Sigmoid colon (tissue), 4 donors: ENCODE results near the gene GIGYF2.

Experiments used
- POLR2A ChIP-seq, 2 donors: fragments of 450-650 bp; IDR thresholded peaks; one replicate each; pipeline ENCODE4 v1.6.1; 2016; ENCODE audit warnings: antibody characterized with exemption in 2 of 2, mild to moderate bottlenecking in 2 of 2, moderate library complexity in 2 of 2
- POLR2AphosphoS5 ChIP-seq, 4 donors: sonication (generic); formaldehyde crosslinking; IDR thresholded peaks; one replicate each; pipeline ENCODE4 v1.6.1; 2017; ENCODE audit warnings: antibody characterized with exemption in 4 of 4
- TF ChIP-seq, protein P1 (sequence below), 4 experiments: fragments of 450-650 bp in 3 of 4; fragments of 200-600 bp in 1 of 4; IDR thresholded peaks; one replicate each; pipeline ENCODE4 v1.5.1; 2016 to 2019; ENCODE audit warnings: antibody characterized with exemption in 4 of 4, mild to moderate bottlenecking in 3 of 4, moderate library complexity in 2 of 4

DNA sequence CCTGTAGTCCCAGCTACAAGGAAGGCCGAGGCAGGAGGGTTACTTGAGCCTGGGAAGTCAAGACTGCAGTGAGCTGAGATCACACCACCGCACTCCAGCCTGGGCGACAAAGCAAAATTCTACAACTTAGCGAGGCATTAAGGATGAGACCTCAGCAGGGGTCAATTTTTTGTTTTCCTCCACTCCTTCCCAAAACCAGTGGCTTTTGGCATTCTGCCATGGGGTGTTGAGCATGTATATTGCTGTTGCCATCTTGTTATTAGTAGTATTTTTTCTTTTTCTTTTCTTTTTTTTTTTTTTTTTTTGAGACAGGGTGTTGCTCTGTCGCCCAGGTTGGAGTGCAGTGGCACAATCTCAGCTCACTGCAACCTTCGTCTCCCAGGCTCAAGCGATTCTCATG is 8.9 kb upstream of the GIGYF2 start:
- TF ChIP-seq, protein P1, sequence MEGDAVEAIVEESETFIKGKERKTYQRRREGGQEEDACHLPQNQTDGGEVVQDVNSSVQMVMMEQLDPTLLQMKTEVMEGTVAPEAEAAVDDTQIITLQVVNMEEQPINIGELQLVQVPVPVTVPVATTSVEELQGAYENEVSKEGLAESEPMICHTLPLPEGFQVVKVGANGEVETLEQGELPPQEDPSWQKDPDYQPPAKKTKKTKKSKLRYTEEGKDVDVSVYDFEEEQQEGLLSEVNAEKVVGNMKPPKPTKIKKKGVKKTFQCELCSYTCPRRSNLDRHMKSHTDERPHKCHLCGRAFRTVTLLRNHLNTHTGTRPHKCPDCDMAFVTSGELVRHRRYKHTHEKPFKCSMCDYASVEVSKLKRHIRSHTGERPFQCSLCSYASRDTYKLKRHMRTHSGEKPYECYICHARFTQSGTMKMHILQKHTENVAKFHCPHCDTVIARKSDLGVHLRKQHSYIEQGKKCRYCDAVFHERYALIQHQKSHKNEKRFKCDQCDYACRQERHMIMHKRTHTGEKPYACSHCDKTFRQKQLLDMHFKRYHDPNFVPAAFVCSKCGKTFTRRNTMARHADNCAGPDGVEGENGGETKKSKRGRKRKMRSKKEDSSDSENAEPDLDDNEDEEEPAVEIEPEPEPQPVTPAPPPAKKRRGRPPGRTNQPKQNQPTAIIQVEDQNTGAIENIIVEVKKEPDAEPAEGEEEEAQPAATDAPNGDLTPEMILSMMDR (IDR thresholded peaks at IDR 0.05) = no peak
- no peak for TF ChIP-seq POLR2AphosphoS5 (IDR thresholded peaks at IDR 0.05)
- TF ChIP-seq POLR2A (IDR thresholded peaks at IDR 0.05) = no peak
